Jurkat, Clone E6-1 (cell line): ENCODE measurements around the gene NAP1L4.
A peak's percentile ranks its signal among the peaks of the same experiment; 100 is the strongest.

Source experiments
- DNase-seq: peaks from one replicate; pipeline ENCODE4 v3.0.0-alpha.2; 2011; ENCODE audit warnings: low read depth, low spot score
- H3K4me3 ChIP-seq: 2 replicates; pipeline ENCODE4 v1.5.1; 2011; ENCODE audit warnings: mild to moderate bottlenecking, low read length, control low read depth, moderate library complexity

Gene NAP1L4

GRCh38 chr11:2998073-2998850, 6.1 kb upstream of the NAP1L4 start:
- no peak overlapping the region for H3K4me3 ChIP-seq
- DNase-seq, result no peak

- no peak overlapping the region for H3K4me3 ChIP-seq
- DNase-seq, result no peak
These were observed 5.3 kb upstream of the NAP1L4 start for GRCh38 chr11:2997406-2997805.

GRCh38 chr11:2996976-2997375, 4.8 kb upstream of the NAP1L4 start:
- no peak for DNase-seq
- no peak overlapping the region for H3K4me3 ChIP-seq

- H3K4me3 ChIP-seq, result no peak overlapping the region
- DNase-seq, result no peak
These were observed 3.9 kb upstream of the NAP1L4 start for GRCh38 chr11:2995893-2996554.

- no peak overlapping the region for H3K4me3 ChIP-seq
- no peak for DNase-seq
These were observed 3.0 kb upstream of the NAP1L4 start for GRCh38 chr11:2995031-2995561.

GRCh38 chr11:2994336-2994730, 2.2 kb upstream of the NAP1L4 start:
- DNase-seq, result no peak
- H3K4me3 ChIP-seq, result no peak overlapping the region

- H3K4me3 ChIP-seq, result peak overlapping the region; percentile 96
- no peak for DNase-seq
These were observed 832 bp upstream of the NAP1L4 start for GRCh38 chr11:2992997-2993325.

GRCh38 chr11:2991452-2992233, 486 bp downstream of the NAP1L4 start:
- no peak for DNase-seq
- peak overlapping the region; percentile 96 for H3K4me3 ChIP-seq

- DNase-seq, result no peak
- peak overlapping the region; percentile 96 for H3K4me3 ChIP-seq
These were observed 1.3 kb downstream of the NAP1L4 start for GRCh38 chr11:2990617-2991451.

GRCh38 chr11:2989551-2989950, 2.6 kb downstream of the NAP1L4 start:
- H3K4me3 ChIP-seq, result peak overlapping the region; percentile 96

GRCh38 chr11:2989006-2989405, 3.1 kb downstream of the NAP1L4 start:
- peak overlapping the region; percentile 96 for H3K4me3 ChIP-seq

More at GRCh38 chr11:2989551-2989950, 2.6 kb downstream of the NAP1L4 start:
- DNase-seq, result no peak

GRCh38 chr11:2987881-2988861, 4.0 kb downstream of the NAP1L4 start:
- peak overlapping the region; percentile 96 for H3K4me3 ChIP-seq

More at GRCh38 chr11:2989006-2989405, 3.1 kb downstream of the NAP1L4 start:
- no peak for DNase-seq

GRCh38 chr11:2983908-2984307, 8.2 kb downstream of the NAP1L4 start:
- no peak overlapping the region for H3K4me3 ChIP-seq
- no peak for DNase-seq

More at GRCh38 chr11:2987881-2988861, 4.0 kb downstream of the NAP1L4 start:
- DNase-seq, result peak; percentile 34

GRCh38 chr11:2982214-2982613, 9.9 kb downstream of the NAP1L4 start:
- H3K4me3 ChIP-seq, result no peak overlapping the region
- no peak for DNase-seq

- no peak for DNase-seq
- no peak overlapping the region for H3K4me3 ChIP-seq
These were observed 11.0 kb downstream of the NAP1L4 start for GRCh38 chr11:2981130-2981529.

- no peak for DNase-seq
- no peak overlapping the region for H3K4me3 ChIP-seq
These were observed 11.8 kb downstream of the NAP1L4 start for GRCh38 chr11:2980168-2980840.

GRCh38 chr11:2977113-2977512, 15.0 kb downstream of the NAP1L4 start:
- DNase-seq, result no peak
- H3K4me3 ChIP-seq, result no peak overlapping the region
